ENCODE results near the gene CCDC3. TPM values are rescaled to one million over a fixed set of nuclear protein-coding genes. Genes with fewer than 3 reads are reported as not detected.
"Not testable (repeated sequence)": the region's sequence is repeated elsewhere in the genome, so short reads cannot be mapped to it uniquely, and the experiment has no call there.

CCDC3 gene
- total RNA-seq, 4 donors from 2014 or later, result 5.6 to 34.3 (median 13.4) TPM

GRCh38 chr10:12993595-12993994 is 7.9 kb downstream of the CCDC3 start:
- peak overlapping the region in 3 of 4 donors; percentile 20 to 64 (median 30) for H3K27ac ChIP-seq
- H3K27me3 ChIP-seq, result no peaks in the 10 kb centered on the region
- no peaks in the 10 kb centered on the region for H3K36me3 ChIP-seq
- H3K4me1 ChIP-seq, result peaks cover 0 to 22% (median 6%) of the 10 kb centered on the region in 3 donors
- H3K9me3 ChIP-seq, result no peaks in the 10 kb centered on the region
- no peak overlapping the region for H3K4me3 ChIP-seq
- TF ChIP-seq POLR2A (IDR thresholded peaks at IDR 0.05), result no peak
- TF ChIP-seq, protein P1, sequence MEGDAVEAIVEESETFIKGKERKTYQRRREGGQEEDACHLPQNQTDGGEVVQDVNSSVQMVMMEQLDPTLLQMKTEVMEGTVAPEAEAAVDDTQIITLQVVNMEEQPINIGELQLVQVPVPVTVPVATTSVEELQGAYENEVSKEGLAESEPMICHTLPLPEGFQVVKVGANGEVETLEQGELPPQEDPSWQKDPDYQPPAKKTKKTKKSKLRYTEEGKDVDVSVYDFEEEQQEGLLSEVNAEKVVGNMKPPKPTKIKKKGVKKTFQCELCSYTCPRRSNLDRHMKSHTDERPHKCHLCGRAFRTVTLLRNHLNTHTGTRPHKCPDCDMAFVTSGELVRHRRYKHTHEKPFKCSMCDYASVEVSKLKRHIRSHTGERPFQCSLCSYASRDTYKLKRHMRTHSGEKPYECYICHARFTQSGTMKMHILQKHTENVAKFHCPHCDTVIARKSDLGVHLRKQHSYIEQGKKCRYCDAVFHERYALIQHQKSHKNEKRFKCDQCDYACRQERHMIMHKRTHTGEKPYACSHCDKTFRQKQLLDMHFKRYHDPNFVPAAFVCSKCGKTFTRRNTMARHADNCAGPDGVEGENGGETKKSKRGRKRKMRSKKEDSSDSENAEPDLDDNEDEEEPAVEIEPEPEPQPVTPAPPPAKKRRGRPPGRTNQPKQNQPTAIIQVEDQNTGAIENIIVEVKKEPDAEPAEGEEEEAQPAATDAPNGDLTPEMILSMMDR (IDR thresholded peaks at IDR 0.05), result no peak
- no peak for DNase-seq
- 29 to 35% methylated on average over 8 of the region's 8 CpGs for WGBS, 2 donors
- intact Hi-C loops (cut with DNase I), result no loop called here

GRCh38 chr10:12985347-12985746 is 16.2 kb downstream of the CCDC3 start:
- Histone ChIP-seq H3K4me1 (peaks cover 0 to 6% (median under 1%) of the 10 kb centered on the region in 3 donors), H3K36me3 (no peaks in the 10 kb centered on the region), H3K27me3 (peaks cover 0 to under 1% (median 0%) of the 10 kb centered on the region in 4 donors), H3K27ac (no peak overlapping the region), H3K4me3 (no peak overlapping the region), H3K9me3 (peaks cover 0 to 7% (median 0%) of the 10 kb centered on the region in 3 donors)
- intact Hi-C loops (cut with DNase I), result no loop called here
- 88 to 93% methylated on average over 6 of the region's 6 CpGs for WGBS, 2 donors
- TF ChIP-seq, protein P1 (IDR thresholded peaks at IDR 0.05), result no peak
- TF ChIP-seq POLR2A (IDR thresholded peaks at IDR 0.05), result no peak
- no peak for DNase-seq

DNA sequence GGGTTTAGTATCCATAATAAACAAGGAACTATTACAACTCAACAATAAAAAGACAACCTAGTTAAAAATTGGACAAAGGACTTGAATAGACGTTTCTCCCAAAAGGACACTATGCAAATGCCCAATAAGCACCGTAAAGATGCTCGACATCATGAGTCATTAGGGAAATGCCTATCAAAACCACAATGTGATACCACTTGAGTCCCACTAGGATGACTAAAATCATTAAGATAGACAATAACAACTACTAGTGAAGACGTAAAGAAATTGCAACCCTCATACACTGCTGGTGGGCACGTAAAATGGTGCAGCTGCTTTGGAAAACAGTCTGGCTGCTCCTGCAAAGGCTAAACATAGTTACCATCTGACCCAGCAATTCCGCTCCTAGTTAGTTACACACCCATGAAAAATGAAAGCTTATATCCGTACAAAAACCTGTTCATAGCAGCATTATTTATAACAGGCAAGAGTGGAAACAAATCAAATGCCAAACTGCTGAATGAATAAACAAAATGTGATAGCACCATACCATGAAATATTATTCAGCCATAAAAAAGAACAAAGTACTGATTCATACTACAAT is 17.3 kb downstream of the CCDC3 start:
- Histone ChIP-seq H3K4me1 (peaks cover 0 to 12% (median 4%) of the 10 kb centered on the region in 3 donors), H3K36me3 (no peaks in the 10 kb centered on the region), H3K27me3 (peaks cover 0 to 6% (median 0%) of the 10 kb centered on the region in 4 donors), H3K9me3 (peaks cover 0 to 7% (median 0%) of the 10 kb centered on the region in 3 donors), H3K4me3 (no peak overlapping the region), H3K27ac (no peak overlapping the region)
- TF ChIP-seq, protein P1 (IDR thresholded peaks at IDR 0.05), result no peak
- TF ChIP-seq POLR2A (IDR thresholded peaks at IDR 0.05), result no peak
- intact Hi-C loops (cut with DNase I), result no loop called here
- WGBS, 2 donors, result 73 to 81% methylated on average over 7 of the region's 7 CpGs
- no peak for DNase-seq

GRCh38 chr10:12983568-12983967 is 17.9 kb downstream of the CCDC3 start:
- H3K4me3 ChIP-seq; H3K27me3 ChIP-seq; intact Hi-C loops (cut with DNase I); DNase-seq; H3K27ac ChIP-seq; H3K9me3 ChIP-seq; H3K36me3 ChIP-seq: not testable (repeated sequence)
- WGBS, 2 donors, result 52 to 64% methylated on average over 3 of the region's 3 CpGs
- peaks cover 0 to 12% (median 4%) of the 10 kb centered on the region in 3 donors for H3K4me1 ChIP-seq

DNA sequence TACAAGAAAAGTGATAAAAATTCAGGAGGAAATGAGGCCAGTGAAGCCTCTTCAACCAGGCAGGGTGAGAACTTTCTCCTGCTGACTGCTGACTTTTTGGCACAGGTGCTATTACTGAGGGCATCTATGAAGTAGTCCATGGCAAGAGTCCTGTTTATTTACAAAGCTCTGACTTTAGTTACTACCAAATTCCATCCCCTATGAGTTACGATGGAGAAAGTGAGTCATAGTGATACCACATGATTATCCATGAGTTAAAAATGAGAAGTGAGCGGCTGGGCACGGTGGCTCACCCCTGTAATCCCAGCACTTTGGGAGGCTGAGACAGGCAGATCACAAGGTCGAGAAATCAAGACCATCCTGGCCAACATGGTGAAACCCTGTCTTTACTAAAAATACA is 19.9 kb downstream of the CCDC3 start:
- H3K4me3 ChIP-seq, result no peak overlapping the region
- intact Hi-C loops (cut with DNase I), result no loop called here
- TF ChIP-seq POLR2A (IDR thresholded peaks at IDR 0.05), result no peak
- TF ChIP-seq, protein P1 (IDR thresholded peaks at IDR 0.05), result no peak
- H3K36me3 ChIP-seq, result no peaks in the 10 kb centered on the region
- 47 to 55% methylated on average over 4 of the region's 4 CpGs for WGBS, 2 donors
- no peak for DNase-seq
- H3K27ac ChIP-seq, result no peak overlapping the region
- H3K9me3 ChIP-seq, result peaks cover 0 to 7% (median 0%) of the 10 kb centered on the region in 3 donors
- H3K27me3 ChIP-seq, result peaks cover 0 to 6% (median 0%) of the 10 kb centered on the region in 4 donors
- H3K4me1 ChIP-seq, result peaks cover 0 to 12% (median 4%) of the 10 kb centered on the region in 3 donors
